GM19351 (cell line): ENCODE measurements around the gene BMF.

Experiments
- ATAC-seq: cut with Tn5 transposase; IDR thresholded peaks from one replicate; pipeline ENCODE4 v1.9.1; 2021; ENCODE audit warnings: mild to moderate bottlenecking, moderate library complexity; ENCODE audit not compliant: unreplicated experiment

BMF gene

GRCh38 chr15:40069178-40070165 is 39.2 kb downstream of the BMF start:
- ATAC-seq = peak; percentile 49

GRCh38 chr15:40067921-40068624 is 40.6 kb downstream of the BMF start:
- no peak for ATAC-seq

GRCh38 chr15:40066589-40066988 is 42.1 kb downstream of the BMF start:
- no peak for ATAC-seq

GRCh38 chr15:40065166-40065565 is 43.5 kb downstream of the BMF start:
- ATAC-seq = no peak

- peak; percentile 60 for ATAC-seq
Measured at GRCh38 chr15:40064231-40064894, 44.3 kb downstream of the BMF start.

- ATAC-seq = no peak
Measured at GRCh38 chr15:40063563-40064011, 45.1 kb downstream of the BMF start.

- no peak for ATAC-seq
Measured at GRCh38 chr15:40062816-40063562, 45.7 kb downstream of the BMF start.

DNA sequence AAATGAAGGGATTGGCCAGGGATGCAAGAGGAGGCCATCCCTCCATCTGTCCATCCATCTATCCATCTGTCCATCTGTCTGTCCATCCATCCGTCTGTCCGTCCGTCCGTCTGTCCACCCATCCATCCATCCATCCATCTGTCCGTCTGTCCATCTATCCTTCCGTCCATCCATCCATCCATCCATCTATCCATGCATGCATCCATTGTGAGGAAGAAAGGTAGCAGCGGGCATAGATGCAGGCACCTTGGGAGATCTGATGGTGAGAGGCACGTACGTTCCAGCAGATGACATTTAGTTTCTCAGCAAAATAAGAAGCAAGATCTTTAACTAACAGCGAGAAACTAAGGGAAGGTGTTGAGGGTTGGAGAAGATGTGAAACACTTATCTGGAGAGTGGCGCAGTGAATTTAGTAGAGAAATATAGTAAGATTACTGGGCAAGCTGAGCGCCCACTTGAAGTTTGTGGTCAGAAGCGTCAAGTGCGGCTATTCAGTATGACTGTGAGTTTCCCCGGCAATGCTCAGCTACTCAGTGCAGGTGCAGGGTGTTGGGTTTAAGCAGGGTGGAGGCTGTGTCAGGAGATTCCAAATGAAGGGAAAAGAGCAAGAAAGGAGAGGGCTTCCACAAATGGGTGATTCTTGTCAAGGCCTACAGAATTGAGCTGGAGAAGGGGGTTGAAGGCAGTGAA is 47.3 kb downstream of the BMF start:
- peak; percentile 66 for ATAC-seq

GRCh38 chr15:40060236-40060961 is 48.3 kb downstream of the BMF start:
- no peak for ATAC-seq

GRCh38 chr15:40059821-40060220 is 48.9 kb downstream of the BMF start:
- no peak for ATAC-seq

DNA sequence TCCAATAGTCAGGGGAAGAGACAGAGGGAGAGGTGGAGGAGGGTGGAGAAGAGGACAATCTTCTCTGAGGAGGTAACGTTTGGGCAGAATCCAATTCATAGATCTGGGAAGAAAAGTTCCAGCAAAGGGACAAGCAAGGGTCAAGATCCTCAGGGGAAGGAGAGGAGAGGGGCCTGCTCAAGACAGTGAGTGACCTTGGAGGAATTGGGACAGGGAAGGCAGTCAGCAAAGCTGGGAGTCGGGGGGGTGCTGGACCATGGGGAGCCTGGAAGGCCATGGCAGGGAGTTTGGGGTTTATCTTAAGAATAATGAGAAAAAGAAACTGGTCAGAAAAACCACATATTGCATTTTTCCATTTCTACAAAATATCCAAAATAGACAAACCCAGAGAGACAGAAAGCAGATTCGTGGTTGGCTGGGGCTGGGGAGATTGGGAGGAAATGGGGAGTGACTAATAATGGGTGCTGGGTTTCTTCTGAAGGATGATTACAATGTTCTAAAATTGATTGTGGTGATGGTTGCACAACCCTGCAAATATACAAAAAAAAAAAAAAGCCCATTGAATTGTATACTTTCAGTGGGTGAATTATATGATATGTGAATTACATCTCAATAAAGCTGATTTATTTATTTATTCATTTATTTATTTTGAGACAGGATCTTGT is 50.1 kb downstream of the BMF start:
- no peak for ATAC-seq

GRCh38 chr15:40055576-40056293 is 52.9 kb downstream of the BMF start:
- ATAC-seq = no peak

GRCh38 chr15:40054855-40055575 is 53.7 kb downstream of the BMF start:
- peak; percentile 74 for ATAC-seq

DNA sequence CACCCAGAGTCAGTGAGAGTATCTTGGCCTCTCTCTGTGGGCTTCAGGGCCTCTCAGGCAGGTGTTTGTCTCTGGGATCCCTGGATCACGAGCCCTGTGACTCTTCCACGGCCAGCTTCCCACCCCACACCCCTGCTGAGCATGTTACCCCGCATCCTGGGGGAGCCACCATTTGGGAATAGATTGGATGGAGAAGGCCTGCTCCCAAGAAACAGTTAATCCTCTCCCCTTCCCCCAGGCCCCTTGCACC is 54.1 kb downstream of the BMF start:
- ATAC-seq = peak; percentile 47

GRCh38 chr15:40053831-40054604 is 54.7 kb downstream of the BMF start:
- ATAC-seq = peak; percentile 39

DNA sequence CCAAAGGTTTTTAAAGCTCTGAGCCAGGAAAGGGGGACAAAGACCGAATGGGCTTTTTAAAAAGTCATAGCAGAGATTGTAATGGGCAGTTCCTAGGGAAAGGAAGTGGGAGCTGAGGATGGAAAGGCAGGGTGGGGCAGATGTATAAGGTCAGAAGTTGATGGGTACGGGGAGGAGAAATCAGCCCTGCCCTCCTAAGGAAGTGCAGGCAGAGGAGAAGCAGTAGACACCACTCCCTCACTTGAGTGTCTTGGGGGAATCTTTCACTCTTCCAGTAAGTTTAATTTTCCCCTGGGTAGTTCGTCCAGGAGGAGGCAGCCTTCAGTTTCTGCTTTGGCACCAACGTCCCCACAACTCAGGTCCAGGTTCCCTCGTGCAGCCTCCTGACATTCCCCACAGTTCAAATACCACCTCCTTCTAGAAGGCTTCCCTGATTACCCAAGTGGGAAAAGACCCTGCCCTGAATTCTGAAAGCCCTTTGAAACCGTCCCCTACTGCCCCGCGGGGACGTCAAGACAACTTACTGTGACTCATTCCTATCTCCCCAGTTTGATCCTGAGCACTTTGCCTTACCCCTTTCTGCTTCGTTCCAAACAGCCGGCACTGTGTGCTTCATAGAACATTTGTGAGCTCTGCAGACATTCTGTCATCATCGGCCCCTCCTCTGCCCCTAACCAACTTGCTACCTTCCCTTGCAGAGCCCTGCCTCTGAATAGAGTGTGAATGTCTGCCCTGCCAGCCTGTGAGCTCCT is 55.4 kb downstream of the BMF start:
- no peak for ATAC-seq
